GM23248 (cell line): ENCODE measurements around the gene PLA2G2E. TPM values are rescaled to one million over a fixed set of nuclear protein-coding genes. Genes with fewer than 3 reads are reported as not detected.
"Not testable (repeated sequence)": the region's sequence is repeated elsewhere in the genome, so short reads cannot be mapped to it uniquely, and the experiment has no call there.

ENCODE experiments used
- DNase-seq: peaks from one replicate; pipeline ENCODE4 v3.0.0-alpha.2; 2015
- H2AFZ ChIP-seq: fragments of 200-600 bp; sonication (generic); 2 replicates; pipeline ENCODE4 v1.6.1; 2016; ENCODE audit warnings: antibody characterized with exemption
- H3F3A ChIP-seq: fragments of 200-600 bp; sonication (generic); 2 replicates; pipeline ENCODE4 v1.6.1; 2016; ENCODE audit warnings: mild to moderate bottlenecking, antibody characterized with exemption, mixed run types; ENCODE audit not compliant: insufficient read depth
- H3K27ac ChIP-seq: fragments of 200-600 bp; sonication (generic); 2 replicates; pipeline ENCODE4 v1.5.1; 2016; ENCODE audit warnings: mild to moderate bottlenecking
- H3K27me3 ChIP-seq: fragments of 200-600 bp; sonication (generic); replicated peaks from 2 replicates; pipeline ENCODE4 v1.6.1; 2016; ENCODE audit warnings: mild to moderate bottlenecking; ENCODE audit not compliant: insufficient read depth
- H3K36me3 ChIP-seq: fragments of 200-600 bp; sonication (generic); 2 replicates; pipeline ENCODE4 v1.6.1; 2016; ENCODE audit warnings: low read depth, mild to moderate bottlenecking
- H3K4me1 ChIP-seq: fragments of 200-600 bp; sonication (generic); 2 replicates; pipeline ENCODE4 v1.6.1; 2016; ENCODE audit warnings: mild to moderate bottlenecking; ENCODE audit not compliant: insufficient read depth
- H3K4me2 ChIP-seq: fragments of 200-600 bp; sonication (generic); one replicate; pipeline ENCODE4 v1.6.1; 2016; ENCODE audit warnings: mild to moderate bottlenecking; ENCODE audit not compliant: unreplicated experiment
- H3K4me3 ChIP-seq: fragments of 200-600 bp; sonication (generic); 2 replicates; pipeline ENCODE4 v1.5.1; 2016; ENCODE audit warnings: mild to moderate bottlenecking
- H3K79me2 ChIP-seq: fragments of 200-600 bp; sonication (generic); 2 replicates; pipeline ENCODE4 v1.6.1; 2016; ENCODE audit warnings: mild to moderate bottlenecking; ENCODE audit not compliant: insufficient read depth
- H3K9ac ChIP-seq: fragments of 200-600 bp; sonication (generic); 2 replicates; pipeline ENCODE4 v1.6.1; 2016; ENCODE audit warnings: mild to moderate bottlenecking
- H3K9me2 ChIP-seq: fragments of 200-600 bp; sonication (generic); 2 replicates; pipeline ENCODE4 v1.6.1; 2016; ENCODE audit warnings: mixed run types, mild to moderate bottlenecking, moderate library complexity; ENCODE audit not compliant: insufficient read depth
- H3K9me3 ChIP-seq: fragments of 200-600 bp; sonication (generic); one replicate; pipeline ENCODE4 v1.6.1; 2017; ENCODE audit warnings: low read depth
- H4K20me1 ChIP-seq: fragments of 200-600 bp; sonication (generic); 2 replicates; pipeline ENCODE4 v1.6.0; 2016; ENCODE audit not compliant: insufficient read depth
- EZH2 ChIP-seq: fragments of 200-600 bp; sonication (generic); IDR thresholded peaks from 2 replicates; pipeline ENCODE4 v1.6.1; 2018; ENCODE audit warnings: antibody characterized with exemption, mild to moderate bottlenecking; ENCODE audit not compliant: insufficient read depth, poor library complexity, severe bottlenecking
- EZH2phosphoT487 ChIP-seq: fragments of 200-600 bp; sonication (generic); IDR thresholded peaks from 2 replicates; pipeline ENCODE4 v1.6.1; 2018; ENCODE audit warnings: antibody characterized with exemption, moderate library complexity, mild to moderate bottlenecking, low read depth; ENCODE audit not compliant: insufficient read depth
- WGBS, 2 experiments: methylation state at CpG; one replicate each; pipeline ENCODE4 v1.1.6; 2015 to 2017; ENCODE audit warnings: low lambda C conversion rate in 2 of 2, low coverage in 1 of 2; ENCODE audit errors: missing lambda C conversion rate in 2 of 2; 5-methylcytosine and 5-hydroxymethylcytosine counted together
- in situ Hi-C: fragments of 300-500 bp; cut with MboI; formaldehyde crosslinking; loops from 2 replicates; pipeline ENCODE4 v1.15.0; 2020
- polyA plus RNA-seq: library from polyadenylated mRNA; unstranded; fragments of >200 nt; fragmentation: Nextera tagmentation; extraction: Ambion mirVana; gene quantifications from 2 replicates; pipeline ENCODE4 v1.2.1, GENCODE V29; 2016
- total RNA-seq: library from RNA; depleted of rRNA; stranded (reverse); fragments of >200 nt; shearing (Covaris generic); gene quantifications from 2 replicates; pipeline ENCODE4 v1.2.3, GENCODE V29; 2014

PLA2G2E gene
- total and polyA plus RNA-seq, 2 experiments from 2014 or later = not detected

DNA sequence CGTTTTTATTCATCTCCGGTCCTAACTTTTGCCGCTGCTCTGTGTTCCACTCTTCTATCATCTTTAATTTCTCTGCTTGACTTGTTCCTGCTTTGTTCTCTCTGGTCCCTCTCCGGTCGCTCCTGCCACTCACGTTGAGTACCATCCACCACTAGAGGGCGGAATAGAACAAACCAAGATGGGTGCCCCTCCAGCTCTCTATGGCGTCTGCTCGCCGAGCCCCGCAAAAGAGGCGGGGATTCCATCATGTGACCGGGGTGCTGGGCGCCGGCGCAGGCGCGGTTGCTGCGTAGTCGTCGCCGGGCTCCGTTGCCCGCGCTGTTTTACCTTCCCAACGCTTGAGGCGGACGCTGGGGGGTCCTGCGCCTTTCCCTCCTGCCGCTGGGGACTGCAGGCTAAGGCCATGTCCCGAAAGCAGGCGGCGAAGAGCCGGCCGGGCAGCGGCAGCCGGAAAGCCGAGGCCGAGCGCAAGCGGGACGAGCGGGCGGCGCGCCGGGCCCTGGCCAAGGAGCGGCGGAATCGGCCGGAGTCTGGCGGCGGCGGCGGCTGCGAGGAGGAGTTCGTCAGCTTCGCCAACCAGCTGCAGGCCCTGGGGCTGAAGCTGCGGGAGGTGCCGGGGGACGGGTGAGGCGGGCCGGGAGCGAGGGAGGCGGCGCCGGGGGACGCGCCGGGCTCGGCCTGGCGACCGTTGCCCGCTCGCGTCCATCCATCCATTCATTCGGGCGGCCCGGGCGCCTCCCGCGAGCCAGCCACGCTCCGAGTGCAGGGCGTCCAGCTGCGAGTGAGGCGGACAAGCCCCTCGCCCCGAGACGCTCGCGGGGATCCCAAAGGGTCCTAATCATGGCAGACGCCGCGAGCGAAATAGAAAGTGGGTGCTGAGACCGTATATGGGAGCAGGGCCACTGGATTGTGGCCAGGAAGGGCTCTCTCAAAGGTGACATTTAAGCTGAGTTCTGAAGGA lies 41.0 kb downstream of the PLA2G2E start, which contains the start of gene OTUD3:
Gene OTUD3 (plus strand): TSS at position 285 of the 961 bp plus-strand sequence. CDS start 119 bp downstream, at position 404.
- 1 to 2% methylated on average over 73 to 74 of the region's 97 CpGs for WGBS, 2 experiments
- peaks cover 48% of the 10 kb centered on the region for H3K79me2 ChIP-seq
- H3K9ac ChIP-seq = peak within 1 kb of the TSS; percentile 88
- peaks cover 21% of the 10 kb centered on the region for H3K4me1 ChIP-seq
- peak within 1 kb of the TSS; percentile 99 for H2AFZ ChIP-seq
- H3K4me2 ChIP-seq = peak within 1 kb of the TSS; percentile 89
- H3K27ac ChIP-seq = peak within 1 kb of the TSS; percentile 82
- H3K9me2 ChIP-seq = no peaks in the 10 kb centered on the region
- no peaks in the 10 kb centered on the region for H3K9me3 ChIP-seq
- in situ Hi-C loops = no loop called here
- H3K36me3 ChIP-seq = no peaks in the 10 kb centered on the region
- peak within 1 kb of the TSS; percentile 91 for H3K4me3 ChIP-seq
- DNase-seq = peak; percentile 99
- H3K27me3 ChIP-seq = no peaks in the 10 kb centered on the region
- peaks cover 17% of the 10 kb centered on the region for H3F3A ChIP-seq
- peaks cover 4% of the 10 kb centered on the region; the same call in 1 of the 2 replicates for H4K20me1 ChIP-seq
- TF ChIP-seq EZH2 = no peak
- no peak for TF ChIP-seq EZH2phosphoT487

DNA sequence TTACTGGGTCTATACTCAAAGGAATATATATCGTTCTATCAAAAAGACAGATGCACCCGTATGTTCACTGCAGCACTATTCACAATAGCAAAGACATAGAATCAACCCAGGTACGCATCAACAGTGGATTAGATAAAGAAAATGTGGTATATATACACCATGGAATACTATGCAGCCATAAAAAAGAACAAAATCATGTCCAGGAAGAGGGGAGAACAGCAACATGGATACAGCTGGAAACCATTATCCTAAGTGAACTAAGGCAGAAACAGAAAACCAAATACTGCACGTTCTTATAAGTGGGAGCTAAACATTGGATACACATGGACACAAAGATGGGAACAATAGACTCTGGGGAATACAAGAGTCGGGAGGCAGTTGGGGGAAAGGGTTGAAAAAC lies 42.6 kb downstream of the PLA2G2E start:
- Histone ChIP-seq H3K4me1 (peaks cover 15% of the 10 kb centered on the region), H3K79me2 (peaks cover 32% of the 10 kb centered on the region), H3F3A (peaks cover 10% of the 10 kb centered on the region)
- 78 to 80% methylated on average over 5 of the region's 5 CpGs for WGBS, 2 experiments
- H3K9me3 ChIP-seq, H2AFZ ChIP-seq, DNase-seq, in situ Hi-C loops, H3K4me2 ChIP-seq, H3K36me3 ChIP-seq, H3K9ac ChIP-seq, H3K9me2 ChIP-seq, H3K27me3 ChIP-seq, H4K20me1 ChIP-seq, H3K27ac ChIP-seq, H3K4me3 ChIP-seq: not testable (repeated sequence)

DNA sequence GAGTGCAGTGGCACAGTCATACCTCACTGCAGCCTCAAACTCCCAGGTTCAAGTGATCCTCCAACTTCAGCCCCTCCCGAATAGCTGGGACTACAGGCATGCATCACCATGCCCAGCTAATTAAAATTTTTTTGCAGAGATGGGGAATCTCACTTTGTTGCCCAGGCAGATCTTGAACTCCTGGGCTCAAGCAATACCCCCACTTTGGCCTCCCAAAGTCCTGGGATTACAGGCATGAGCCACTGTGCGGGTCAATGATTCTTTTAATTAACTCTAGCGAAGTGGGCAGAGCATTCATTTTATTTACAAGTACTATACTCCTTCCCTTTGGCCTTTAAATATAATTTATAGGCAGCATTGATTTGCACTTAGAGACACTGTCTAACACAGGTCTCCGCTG lies 43.8 kb downstream of the PLA2G2E start:
- Histone ChIP-seq H3K4me3 (no peak overlapping the region), H2AFZ (no peak overlapping the region), H3K4me2 (no peak overlapping the region), H3F3A (peaks cover 7% of the 10 kb centered on the region; the same call in 1 of the 2 replicates), H3K27ac (no peak overlapping the region), H4K20me1 (no peaks in the 10 kb centered on the region), H3K27me3 (no peaks in the 10 kb centered on the region), H3K9me3 (no peaks in the 10 kb centered on the region), H3K9ac (no peak overlapping the region), H3K36me3 (no peaks in the 10 kb centered on the region), H3K79me2 (peaks cover 20% of the 10 kb centered on the region), H3K9me2 (no peaks in the 10 kb centered on the region), H3K4me1 (peaks cover 10% of the 10 kb centered on the region; the same call in 1 of the 2 replicates)
- TF ChIP-seq EZH2 (no peak), EZH2phosphoT487 (no peak)
- DNase-seq = no peak
- in situ Hi-C loops = no loop called here
- 84 to 95% methylated on average over 4 of the region's 4 CpGs for WGBS, 2 experiments

DNA sequence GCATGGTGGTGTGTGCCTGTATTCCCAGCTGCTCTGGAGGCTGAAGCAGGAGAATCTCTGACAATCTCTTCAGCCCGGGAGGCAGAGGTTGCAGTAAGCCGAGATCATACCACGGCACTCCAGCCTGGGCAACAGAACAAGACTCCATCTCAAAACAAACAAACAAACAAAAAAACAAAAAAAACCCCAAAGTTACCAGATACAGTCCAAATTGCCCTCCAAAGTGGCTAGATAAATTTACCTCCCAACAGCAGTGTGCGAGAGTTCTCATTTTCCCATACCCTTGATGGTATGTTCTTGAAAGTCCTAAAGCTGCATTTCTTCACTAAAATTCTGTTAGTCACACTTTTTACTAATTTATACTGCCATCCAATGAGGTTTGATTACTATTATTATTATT lies 44.2 kb downstream of the PLA2G2E start:
- H2AFZ ChIP-seq = no peak overlapping the region
- H4K20me1 ChIP-seq = no peaks in the 10 kb centered on the region
- WGBS, 2 experiments = 93 to 95% methylated on average over 4 of the region's 4 CpGs
- no peaks in the 10 kb centered on the region for H3K27me3 ChIP-seq
- in situ Hi-C loops = no loop called here
- H3F3A ChIP-seq = peaks cover 7% of the 10 kb centered on the region; the same call in 1 of the 2 replicates
- H3K9me3 ChIP-seq = no peaks in the 10 kb centered on the region
- no peak overlapping the region for H3K27ac ChIP-seq
- H3K4me3 ChIP-seq = no peak overlapping the region
- H3K36me3 ChIP-seq = no peaks in the 10 kb centered on the region
- H3K4me1 ChIP-seq = peaks cover 9% of the 10 kb centered on the region; the same call in 1 of the 2 replicates
- H3K9me2 ChIP-seq = no peaks in the 10 kb centered on the region
- TF ChIP-seq EZH2 (no peak), EZH2phosphoT487 (no peak)
- no peak overlapping the region for H3K4me2 ChIP-seq
- H3K79me2 ChIP-seq = peaks cover 16% of the 10 kb centered on the region
- DNase-seq = no peak
- H3K9ac ChIP-seq = no peak overlapping the region
